LNCAP (cell line): Measurements from ENCODE around the gene RADX.

Experiments
- CTCF ChIP-seq: fragments of 450-650 bp; IDR thresholded peaks from 2 replicates; pipeline ENCODE4 v1.5.1; 2017; ENCODE audit warnings: mild to moderate bottlenecking

RADX gene

DNA sequence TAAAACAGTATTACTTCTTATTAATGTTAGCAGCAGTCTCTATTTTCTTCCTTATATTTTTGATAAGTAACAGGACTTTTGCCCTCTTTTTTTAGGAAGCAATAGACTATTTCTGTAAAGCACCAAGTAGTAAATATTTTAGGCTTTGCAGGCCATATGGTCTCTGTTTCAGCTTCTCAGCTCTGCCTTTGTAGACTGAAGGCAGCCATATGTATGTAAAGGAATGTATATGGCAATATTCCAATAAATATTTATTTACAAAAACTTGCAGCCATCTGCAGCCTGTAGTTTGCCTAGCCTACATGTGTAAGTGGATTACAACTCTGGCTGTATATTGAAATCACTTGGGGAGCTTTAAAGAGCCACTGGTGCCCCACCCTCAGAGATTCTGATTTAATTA, 15.0 kb downstream of the RADX start:
- TF ChIP-seq CTCF = no peak

DNA sequence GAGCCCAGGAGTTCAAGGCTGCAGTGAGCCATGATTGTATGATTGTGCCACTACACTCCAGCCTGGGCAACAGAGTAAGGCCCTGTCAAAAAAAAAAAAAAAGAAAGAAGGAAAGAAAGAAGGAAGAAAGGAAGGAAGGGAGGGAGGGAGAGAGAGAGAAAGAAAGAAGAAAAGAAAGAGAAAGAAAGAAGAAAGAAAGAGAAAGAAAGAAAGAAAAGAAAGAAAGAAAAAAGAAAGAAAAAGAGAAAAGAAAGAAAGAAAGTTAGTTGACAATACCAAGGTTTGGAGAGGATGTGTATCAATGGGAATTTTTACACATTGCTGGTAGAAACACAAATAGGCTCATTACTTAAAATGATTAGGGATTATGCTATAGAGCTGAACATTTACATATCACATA, 19.8 kb downstream of the RADX start:
- no peak for TF ChIP-seq CTCF

- TF ChIP-seq CTCF = no peak
Measured at GRCh38 chrX:106649523-106650428, 38.0 kb downstream of the RADX start.

- TF ChIP-seq CTCF = no peak
Measured at GRCh38 chrX:106670631-106671030, 58.9 kb downstream of the RADX start.

DNA sequence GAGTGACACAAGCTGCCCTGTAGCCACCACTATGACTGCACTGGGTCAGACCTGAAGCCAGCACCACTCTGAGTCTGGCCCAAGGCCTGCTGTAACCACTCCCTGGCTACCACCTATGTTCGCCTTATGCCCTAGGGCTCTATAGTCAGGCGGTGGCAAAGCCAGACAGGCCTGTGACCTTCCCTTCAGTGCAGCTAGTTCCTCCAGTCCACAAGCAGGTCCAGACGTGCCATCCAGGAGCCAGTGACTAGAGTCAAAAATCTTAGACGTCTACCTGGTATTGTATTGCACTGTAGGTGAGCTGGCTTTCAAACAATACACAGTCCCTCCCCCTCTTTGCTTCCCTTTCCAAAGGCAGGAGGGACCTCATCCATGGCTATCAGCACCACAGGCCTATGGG, 60.7 kb downstream of the RADX start:
- no peak for TF ChIP-seq CTCF

DNA sequence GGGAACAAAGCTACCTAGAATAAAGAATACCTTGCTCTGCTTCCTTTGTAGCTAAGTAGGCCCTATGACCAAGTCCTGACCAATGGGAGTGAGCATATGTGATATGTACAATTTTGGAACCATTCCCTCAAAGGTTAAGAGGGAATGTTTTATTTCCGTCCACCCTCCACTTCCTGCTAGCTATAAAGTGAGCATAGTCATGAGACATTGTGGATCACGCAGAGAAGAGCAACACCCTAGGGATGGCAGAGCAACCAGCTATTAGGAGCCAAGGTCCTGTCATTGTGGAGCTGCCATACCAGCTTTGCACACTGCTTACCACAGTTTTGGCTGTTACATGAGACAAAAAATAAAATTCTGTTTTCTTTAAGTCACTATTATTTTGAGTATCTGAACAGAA, 68.9 kb downstream of the RADX start:
- no peak for TF ChIP-seq CTCF

- no peak for TF ChIP-seq CTCF
Measured at GRCh38 chrX:106684207-106684606, 72.4 kb downstream of the RADX start.
